CD4-positive, alpha-beta memory T cell (primary cell): Measurements from ENCODE around the gene EML6. TPM values are rescaled to one million over a fixed set of nuclear protein-coding genes. Genes with fewer than 3 reads are reported as not detected.

Experiments
- CTCF ChIA-PET: fragments of 350-600 bp; sonication (Branson Sonifier 250); formaldehyde crosslinking; loops from one replicate; lab custom pipeline; 2021; ENCODE audit warnings: inconsistent platforms; ENCODE audit not compliant: partially characterized antibody; lab: Charles Lee
- POLR2A ChIA-PET: fragments of 350-600 bp; sonication (Branson Sonifier 250); formaldehyde crosslinking; loops from one replicate; lab custom pipeline; 2021; ENCODE audit not compliant: partially characterized antibody; lab: Charles Lee
- DNase-seq, 5 donors: peaks; one replicate each; pipeline versions ENCODE4 v3.0.0 to v3.0.0-alpha.2; 2020 to 2022; ENCODE audit warnings: mixed read lengths in 1 of 5
- H3K27ac ChIP-seq: one replicate; pipeline ENCODE4 v1.7.0; 2013; ENCODE audit warnings: low read depth, low read length
- H3K27me3 ChIP-seq: 2 replicates; pipeline ENCODE4 v1.7.0; 2013; ENCODE audit warnings: mild to moderate bottlenecking, low read length, moderate library complexity; ENCODE audit not compliant: insufficient read depth
- H3K36me3 ChIP-seq: 2 replicates; pipeline ENCODE4 v1.7.0; 2013; ENCODE audit warnings: mild to moderate bottlenecking, low read length, moderate library complexity; ENCODE audit not compliant: insufficient read depth
- H3K4me1 ChIP-seq: 2 replicates; pipeline ENCODE4 v1.7.0; 2013; ENCODE audit warnings: mild to moderate bottlenecking, low read length, moderate library complexity; ENCODE audit not compliant: insufficient read depth
- H3K4me3 ChIP-seq, 2 donors: one replicate each; pipeline ENCODE4 v1.7.0; 2013; ENCODE audit warnings: low read length in 2 of 2, mild to moderate bottlenecking in 1 of 2
- H3K9me3 ChIP-seq, 2 donors: one replicate each; pipeline ENCODE4 v1.7.0; 2013; ENCODE audit warnings: low read length in 2 of 2, control low read depth in 1 of 2; ENCODE audit not compliant: control insufficient read depth in 1 of 2
- H3K27ac Mint-ChIP-seq, 7 donors: one replicate each; pipeline ENCODE4 v1.8.0; 2020 to 2021; ENCODE audit warnings: mixed read lengths in 7 of 7, mild to moderate bottlenecking in 6 of 7, inconsistent platforms in 3 of 7, moderate library complexity in 3 of 7
- H3K27me3 Mint-ChIP-seq, 2 donors: one replicate each; pipeline ENCODE4 v1.8.0; 2020 to 2021; ENCODE audit warnings: mixed read lengths in 2 of 2
- H3K36me3 Mint-ChIP-seq, 2 donors: one replicate each; pipeline ENCODE4 v1.8.0; 2020 to 2021; ENCODE audit warnings: mixed read lengths in 2 of 2, inconsistent platforms in 1 of 2, mild to moderate bottlenecking in 1 of 2
- H3K4me1 Mint-ChIP-seq, 4 donors: one replicate each; pipeline ENCODE4 v1.8.0; 2020 to 2021; ENCODE audit warnings: mixed read lengths in 4 of 4, mild to moderate bottlenecking in 1 of 4
- H3K4me3 Mint-ChIP-seq, 8 donors: one replicate each; pipeline ENCODE4 v1.8.0; 2020 to 2021; ENCODE audit warnings: mixed read lengths in 8 of 8, mild to moderate bottlenecking in 7 of 8, moderate library complexity in 6 of 8, inconsistent platforms in 3 of 8
- H3K9me3 Mint-ChIP-seq, 8 donors: one replicate each; pipeline ENCODE4 v1.8.0; 2020 to 2021; ENCODE audit warnings: mixed read lengths in 8 of 8, mild to moderate bottlenecking in 5 of 8, inconsistent platforms in 3 of 8, moderate library complexity in 1 of 8
- intact Hi-C: fragments of 100-400 bp; cut with micrococcal nuclease; formaldehyde crosslinking; loops from one replicate; pipeline ENCODE4 v1.15.1; 2023
- polyA plus RNA-seq, 2 donors: library from polyadenylated mRNA; unstranded; fragments of 300-500 nt; fragmentation: Illumina TruSeq; gene quantifications; one replicate each; pipeline ENCODE4 v1.2.3, GENCODE V29; 2021
- total RNA-seq, 2 experiments: library from RNA; stranded (reverse); gene quantifications; one replicate each; pipeline ENCODE4 v1.2.3, GENCODE V29; 2021

EML6 gene
- total and polyA plus RNA-seq, 4 experiments from 2014 or later = 0.02 to 3.9 (median 1.8) TPM; not detected in 1

- no peaks in the 10 kb centered on the region for H3K36me3 ChIP-seq
- Mint-ChIP-seq H3K27ac (no peak overlapping the region), H3K4me1 (peaks cover 11 to 17% (median 15%) of the 10 kb centered on the region in 4 donors), H3K9me3 (peaks cover 0 to 7% (median 0%) of the 10 kb centered on the region in 8 donors), H3K36me3 (peaks cover 0 to 9% of the 10 kb centered on the region in 2 donors), H3K27me3 (peaks cover 0 to 3% of the 10 kb centered on the region in 2 donors), H3K4me3 (no peak overlapping the region)
- ChIA-PET POLR2A (interaction anchor here (0.6 kb wide), 1 partner anchor 156 kb away, joined by 3 read pairs; the partner anchor contains the start of gene RTN4), CTCF (interaction anchor here (1.0 to 2.4 kb wide), 4 partner anchors 10 to 278 kb away, joined by 3 to 9 read pairs (median 4); no protein-coding TSS in a partner anchor)
- no peaks in the 10 kb centered on the region for H3K27me3 ChIP-seq
- no peak overlapping the region for H3K27ac ChIP-seq
- DNase-seq = no peak
- intact Hi-C loops = no loop called here
- H3K4me3 ChIP-seq = no peak overlapping the region
- H3K4me1 ChIP-seq = peaks cover 19% of the 10 kb centered on the region
- H3K9me3 ChIP-seq = no peaks in the 10 kb centered on the region
These were observed 171.0 kb downstream of the EML6 start for GRCh38 chr2:54894467-54894866.

- Histone ChIP-seq H3K27me3 (no peaks in the 10 kb centered on the region), H3K9me3 (no peaks in the 10 kb centered on the region), H3K4me3 (no peak overlapping the region), H3K27ac (no peak overlapping the region), H3K36me3 (no peaks in the 10 kb centered on the region), H3K4me1 (peaks cover 19% of the 10 kb centered on the region)
- H3K27me3 Mint-ChIP-seq = no peaks in the 10 kb centered on the region
- CTCF ChIA-PET = interaction anchor here (2.1 to 2.4 kb wide), 2 partner anchors 273 to 277 kb away, joined by 5 to 9 read pairs; no protein-coding TSS in a partner anchor
- H3K36me3 Mint-ChIP-seq = peaks cover 0 to 9% of the 10 kb centered on the region in 2 donors
- intact Hi-C loops = no loop called here
- H3K27ac Mint-ChIP-seq = no peak overlapping the region
- H3K4me1 Mint-ChIP-seq = peaks cover 11 to 17% (median 15%) of the 10 kb centered on the region in 4 donors
- no peak overlapping the region for H3K4me3 Mint-ChIP-seq
- no peak for DNase-seq
- POLR2A ChIA-PET = no interaction called here
- H3K9me3 Mint-ChIP-seq = peaks cover 0 to 7% (median 0%) of the 10 kb centered on the region in 8 donors
These were observed 172.3 kb downstream of the EML6 start for GRCh38 chr2:54895730-54896129.

DNA sequence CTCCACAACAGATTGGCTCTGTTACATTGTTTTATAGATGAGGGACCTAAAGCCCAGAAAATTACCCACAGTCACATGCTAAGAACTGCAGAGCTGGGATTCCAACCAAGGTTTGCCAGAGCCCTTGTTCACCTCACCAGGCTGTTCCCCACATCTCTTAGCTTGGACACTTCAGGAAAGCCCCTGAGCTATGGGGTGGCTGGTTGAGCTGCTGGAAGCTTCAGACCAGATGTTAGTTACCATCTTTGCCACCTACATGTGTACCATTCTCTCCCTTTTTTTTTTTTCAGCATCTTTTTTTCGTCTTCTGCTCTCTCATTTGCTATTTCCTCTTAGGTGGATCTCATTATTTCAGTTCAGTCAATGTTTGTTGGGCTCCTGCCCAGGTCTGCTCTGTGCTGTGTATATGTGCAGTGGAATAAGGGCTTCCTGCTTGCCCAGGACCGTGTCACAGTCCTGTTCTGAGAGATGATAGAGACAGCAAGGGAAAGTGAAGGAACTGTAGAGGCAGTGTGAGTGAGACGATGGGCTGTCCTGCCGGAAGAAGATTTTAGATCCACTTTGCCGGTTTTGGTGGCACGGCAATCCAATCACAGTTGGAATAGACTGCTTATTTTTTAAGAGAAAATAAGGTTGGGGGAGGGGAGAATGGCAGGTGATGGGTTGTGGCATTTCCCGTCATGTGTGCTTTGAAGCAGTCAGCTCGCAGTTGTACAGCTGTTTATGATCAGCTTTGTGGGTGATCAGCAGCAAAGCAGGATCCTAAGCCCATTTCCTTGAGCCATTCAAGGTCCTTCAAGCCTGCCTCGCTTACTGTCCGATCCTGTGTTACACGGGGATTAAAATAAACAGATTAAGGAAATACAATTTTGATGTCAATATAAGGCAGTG, 174.2 kb downstream of the EML6 start:
- intact Hi-C loops = no loop called here
- peak overlapping the region; percentile 2 to 90 (median 81) for H3K27ac Mint-ChIP-seq
- H3K4me3 ChIP-seq = no peak overlapping the region
- no peak overlapping the region for H3K27ac ChIP-seq
- ChIA-PET POLR2A (interaction anchor here (0.6 to 1.5 kb wide), 5 partner anchors 29 to 372 kb away, joined by 3 to 8 read pairs (median 3); partner anchors contain the start of gene MTIF2), CTCF (interaction anchor here (0.9 to 5.3 kb wide), 10 partner anchors 9 to 278 kb away, joined by 3 to 84 read pairs (median 4); partner anchors contain the start of gene RTN4)
- H3K9me3 ChIP-seq = no peaks in the 10 kb centered on the region
- H3K27me3 ChIP-seq = no peaks in the 10 kb centered on the region
- H3K36me3 Mint-ChIP-seq = peaks cover 0 to 9% of the 10 kb centered on the region in 2 donors
- H3K9me3 Mint-ChIP-seq = peaks cover 0 to 7% (median 0%) of the 10 kb centered on the region in 8 donors
- peaks cover 19% of the 10 kb centered on the region for H3K4me1 ChIP-seq
- H3K4me1 Mint-ChIP-seq = peaks cover 11 to 17% (median 15%) of the 10 kb centered on the region in 4 donors
- peak in 4 of 5 donors; percentile 32 to 55 (median 42) for DNase-seq
- H3K36me3 ChIP-seq = no peaks in the 10 kb centered on the region
- H3K4me3 Mint-ChIP-seq = peak overlapping the region; percentile 49 to 80 (median 68)
- no peaks in the 10 kb centered on the region for H3K27me3 Mint-ChIP-seq

- peaks cover 19% of the 10 kb centered on the region for H3K4me1 ChIP-seq
- ChIA-PET POLR2A (interaction anchor here (0.7 to 1.9 kb wide), 7 partner anchors 21 to 371 kb away, joined by 3 to 8 read pairs (median 3); partner anchors contain the start of gene MTIF2), CTCF (interaction anchor here (0.5 to 5.3 kb wide), 16 partner anchors 8 to 278 kb away, joined by 3 to 84 read pairs (median 4); partner anchors contain the start of gene RTN4)
- Mint-ChIP-seq H3K27me3 (no peaks in the 10 kb centered on the region), H3K9me3 (peaks cover 0 to 7% (median 0%) of the 10 kb centered on the region in 8 donors), H3K4me1 (peaks cover 11 to 18% (median 15%) of the 10 kb centered on the region in 4 donors), H3K27ac (peak overlapping the region; percentile 2 to 90 (median 75)), H3K36me3 (peaks cover 0 to 9% of the 10 kb centered on the region in 2 donors), H3K4me3 (peak overlapping the region in 7 of 8 donors; percentile 49 to 80 (median 68))
- no peaks in the 10 kb centered on the region for H3K36me3 ChIP-seq
- no peak for DNase-seq
- intact Hi-C loops = no loop called here
- no peaks in the 10 kb centered on the region for H3K9me3 ChIP-seq
- H3K27ac ChIP-seq = no peak overlapping the region
- no peaks in the 10 kb centered on the region for H3K27me3 ChIP-seq
- no peak overlapping the region for H3K4me3 ChIP-seq
These were observed 175.2 kb downstream of the EML6 start for GRCh38 chr2:54898456-54899226.

GRCh38 chr2:54899576-54900200, 176.2 kb downstream of the EML6 start:
- Histone ChIP-seq H3K4me1 (peaks cover 27% of the 10 kb centered on the region), H3K27ac (no peak overlapping the region), H3K27me3 (no peaks in the 10 kb centered on the region), H3K36me3 (no peaks in the 10 kb centered on the region), H3K9me3 (no peaks in the 10 kb centered on the region), H3K4me3 (no peak overlapping the region)
- DNase-seq = peak in 4 of 5 donors; percentile 11 to 25 (median 16)
- H3K4me3 Mint-ChIP-seq = no peak overlapping the region
- intact Hi-C loops = loop anchor here (1.0 to 5.0 kb wide), 3 partner anchors 113 to 269 kb away; partner anchors contain the start of gene RTN4
- POLR2A ChIA-PET = interaction anchor here (0.6 to 1.9 kb wide), 6 partner anchors 22 to 794 kb away, joined by 3 to 6 read pairs (median 4); partner anchors contain the start of gene RTN4
- CTCF ChIA-PET = interaction anchor here (0.6 to 5.3 kb wide), 24 partner anchors 8 to 377 kb away, joined by 3 to 84 read pairs (median 4); partner anchors contain the start of gene RTN4
- peaks cover 20 to 26% (median 23%) of the 10 kb centered on the region in 4 donors for H3K4me1 Mint-ChIP-seq
- peaks cover 0 to 7% (median 0%) of the 10 kb centered on the region in 8 donors for H3K9me3 Mint-ChIP-seq
- no peak overlapping the region for H3K27ac Mint-ChIP-seq
- H3K27me3 Mint-ChIP-seq = no peaks in the 10 kb centered on the region
- H3K36me3 Mint-ChIP-seq = peaks cover 0 to 9% of the 10 kb centered on the region in 2 donors
